GM12878 (cell line): Measurements from ENCODE around the gene NPAS3. TPM values are rescaled to one million over a fixed set of nuclear protein-coding genes. Genes with fewer than 3 reads are reported as not detected.

Source experiments
- ATF3 ChIP-seq: IDR thresholded peaks from 2 replicates; pipeline ENCODE4 v1.6.1; 2011; ENCODE audit warnings: low read depth, mild to moderate bottlenecking, low read length, moderate library complexity, borderline replicate concordance; ENCODE audit errors: extremely low read depth
- BCL11A ChIP-seq: IDR thresholded peaks from 2 replicates; pipeline ENCODE4 v1.6.1; 2011; ENCODE audit warnings: low read depth, low read length
- BMI1 ChIP-seq: fragments of 450-650 bp; IDR thresholded peaks from 2 replicates; pipeline ENCODE4 v1.6.1; 2016; ENCODE audit warnings: mild to moderate bottlenecking, moderate library complexity, borderline replicate concordance
- HCFC1 ChIP-seq: fragments of 150-350 bp; IDR thresholded peaks from 2 replicates; pipeline ENCODE4 v1.6.1; 2014; ENCODE audit warnings: low read length
- HDAC2 ChIP-seq: fragments of 200-600 bp; sonication (generic); IDR thresholded peaks from 2 replicates; pipeline ENCODE4 v1.6.1; 2017
- IKZF1 ChIP-seq: fragments of 450-650 bp; conservative IDR thresholded peaks from 2 replicates; pipeline ENCODE4 v1.6.1; 2017; ENCODE audit warnings: antibody characterized with exemption, mild to moderate bottlenecking
- MLLT1 ChIP-seq: fragments of 450-650 bp; IDR thresholded peaks from 2 replicates; pipeline ENCODE4 v1.6.1; 2016; ENCODE audit warnings: mild to moderate bottlenecking
- MYC ChIP-seq: IDR thresholded peaks from 2 replicates; pipeline ENCODE4 v1.6.1; 2011; ENCODE audit warnings: mild to moderate bottlenecking, low read length, moderate library complexity, inconsistent platforms; ENCODE audit not compliant: insufficient read depth, insufficient replicate concordance, insufficient read length, severe bottlenecking
- NFYB ChIP-seq: IDR thresholded peaks from 2 replicates; pipeline ENCODE4 v1.6.1; 2011; ENCODE audit warnings: low read depth, mild to moderate bottlenecking, low read length, improper control_type of control experiment, moderate library complexity; ENCODE audit not compliant: insufficient read depth
- NR2F1 ChIP-seq: fragments of 450-650 bp; conservative IDR thresholded peaks from 2 replicates; pipeline ENCODE4 v1.6.1; 2017; ENCODE audit warnings: mild to moderate bottlenecking
- polyA plus RNA-seq, 11 experiments: library from polyadenylated mRNA; depleted of rRNA in 4 of 11; unstranded in 6 of 11; stranded (reverse) in 5 of 11; fragments of >200 nt; fragmentation: Nextera tagmentation in 4 of 11; fragmentation: Illumina TruSeq in 1 of 11; extraction: Ambion mirVana in 4 of 11; extraction: Trizol in 1 of 11; gene quantifications; 1 replicate in 1 of 11; 2 replicates in 10 of 11; pipeline versions ENCODE4 v1.2.1 to v1.2.3, GENCODE V29; 2011 to 2016; ENCODE audit warnings: inconsistent platforms in 2 of 11, missing spikeins in 2 of 11, low read depth in 1 of 11
- total RNA-seq, 4 experiments: library from RNA; depleted of rRNA in 3 of 4; stranded (reverse); fragments of >200 nt in 3 of 4; fragmentation: Illumina TruSeq in 1 of 4; extraction: Trizol in 1 of 4; gene quantifications; 2 replicates each; pipeline versions ENCODE4 v1.2.1 to v1.2.3, GENCODE V29; 2013 to 2021
- TF ChIP-seq, protein P1 (sequence below), 3 experiments: IDR thresholded peaks in 2 of 3; conservative IDR thresholded peaks in 1 of 3; 2 replicates each; pipeline ENCODE4 v1.5.1; 2011; ENCODE audit warnings: low read depth in 3 of 3, low read length in 3 of 3, mild to moderate bottlenecking in 3 of 3, control low read depth in 2 of 3, moderate library complexity in 2 of 3, inconsistent platforms in 1 of 3, mixed read lengths in 1 of 3; ENCODE audit not compliant: control insufficient read depth in 2 of 3, insufficient read depth in 1 of 3; ENCODE audit errors: extremely low read depth in 1 of 3

The NPAS3 gene
- total and polyA plus RNA-seq, 10 of the 15 experiments (the other 5 are each of a cell fraction or from before 2014, with no cell fraction given), result under 0.01 to 2.7 (median 0.03) TPM; not detected in 6

- TF ChIP-seq, protein P1, sequence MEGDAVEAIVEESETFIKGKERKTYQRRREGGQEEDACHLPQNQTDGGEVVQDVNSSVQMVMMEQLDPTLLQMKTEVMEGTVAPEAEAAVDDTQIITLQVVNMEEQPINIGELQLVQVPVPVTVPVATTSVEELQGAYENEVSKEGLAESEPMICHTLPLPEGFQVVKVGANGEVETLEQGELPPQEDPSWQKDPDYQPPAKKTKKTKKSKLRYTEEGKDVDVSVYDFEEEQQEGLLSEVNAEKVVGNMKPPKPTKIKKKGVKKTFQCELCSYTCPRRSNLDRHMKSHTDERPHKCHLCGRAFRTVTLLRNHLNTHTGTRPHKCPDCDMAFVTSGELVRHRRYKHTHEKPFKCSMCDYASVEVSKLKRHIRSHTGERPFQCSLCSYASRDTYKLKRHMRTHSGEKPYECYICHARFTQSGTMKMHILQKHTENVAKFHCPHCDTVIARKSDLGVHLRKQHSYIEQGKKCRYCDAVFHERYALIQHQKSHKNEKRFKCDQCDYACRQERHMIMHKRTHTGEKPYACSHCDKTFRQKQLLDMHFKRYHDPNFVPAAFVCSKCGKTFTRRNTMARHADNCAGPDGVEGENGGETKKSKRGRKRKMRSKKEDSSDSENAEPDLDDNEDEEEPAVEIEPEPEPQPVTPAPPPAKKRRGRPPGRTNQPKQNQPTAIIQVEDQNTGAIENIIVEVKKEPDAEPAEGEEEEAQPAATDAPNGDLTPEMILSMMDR (IDR thresholded peaks at IDR 0.05 in 2 of 3, conservative IDR thresholded peaks at IDR 0.05 in 1 of 3; ENCODE audit: control insufficient read depth in 2 of 3, extremely low read depth in 1 of 3, insufficient read depth in 1 of 3, low read depth in 3 of 3, low read length in 3 of 3), result no peak
- no peak for TF ChIP-seq BMI1
- TF ChIP-seq HCFC1, result no peak
- TF ChIP-seq NR2F1, result 0 out of 2 replicates have a peak, but pooled peaks have one; percentile 29
- TF ChIP-seq ATF3, result no peak
- no peak for TF ChIP-seq MLLT1
- no peak for TF ChIP-seq BCL11A
- no peak for TF ChIP-seq NFYB
- peak; percentile 44 for TF ChIP-seq IKZF1
- TF ChIP-seq MYC, result no peak
- no peak for TF ChIP-seq HDAC2
- TF ChIP-seq, all 136 proteins: peak for 21
These were observed 439.1 kb downstream of the NPAS3 start (continued) for GRCh38 chr14:33377596-33378390.
